ENCODE data around the gene DHRS13.
"Not testable (repeated sequence)": the region's sequence is repeated elsewhere in the genome, so short reads cannot be mapped to it uniquely, and the experiment has no call there.

DHRS13 gene

DNA sequence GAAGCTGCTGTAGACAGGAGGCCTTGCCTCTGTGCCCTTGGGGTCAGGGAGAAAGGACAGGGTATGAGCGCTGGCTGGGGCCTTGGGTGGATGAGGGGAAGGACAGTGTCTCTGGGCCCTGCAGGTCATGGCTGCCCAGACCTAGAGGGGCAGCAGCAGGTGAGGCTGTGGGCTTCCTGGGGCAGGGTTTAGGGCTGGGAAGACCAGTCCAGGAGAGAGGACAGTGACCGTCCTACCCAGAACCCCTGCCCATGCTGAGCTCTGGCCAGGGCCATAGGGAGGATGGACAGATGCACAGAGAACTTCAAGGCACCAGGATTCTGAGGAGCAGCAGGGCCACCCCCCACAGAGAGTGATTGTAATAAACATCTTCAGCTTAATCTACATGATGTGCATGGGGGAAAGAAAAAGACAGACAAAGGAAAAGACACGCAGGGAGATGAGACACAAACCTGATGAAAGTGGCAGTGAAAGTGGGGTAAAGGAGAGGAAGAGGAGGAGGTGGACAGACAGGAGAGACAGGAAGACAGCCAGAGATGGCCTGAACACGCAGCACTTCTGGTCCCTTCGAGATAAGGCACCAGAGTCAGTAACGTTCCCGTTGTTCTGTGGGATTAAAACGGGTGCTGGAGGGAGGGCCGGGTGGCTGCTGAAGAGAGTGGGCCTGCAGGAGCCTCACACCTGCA is 22.9 kb downstream of the DHRS13 start:
- DNase-seq: no peak

DNA sequence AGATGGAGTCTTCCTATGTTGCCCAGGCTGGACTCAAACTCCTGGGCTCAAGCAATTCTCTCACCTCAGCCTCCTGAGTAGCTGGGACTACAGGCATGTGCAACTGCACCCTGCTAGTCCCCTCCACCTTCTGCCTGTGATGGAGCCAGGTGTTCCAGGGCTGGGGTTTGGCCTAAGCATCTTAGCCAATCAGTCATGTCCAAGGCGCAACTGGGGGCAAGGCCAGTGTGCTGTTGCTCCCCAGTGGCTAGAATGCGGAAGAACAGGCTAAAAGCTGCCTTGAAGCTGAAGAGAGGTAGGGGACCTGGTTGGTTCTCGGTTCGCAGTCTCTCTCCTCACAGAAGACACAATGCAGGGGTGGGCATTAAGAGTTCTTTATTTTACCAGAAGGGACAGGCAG is 23.9 kb downstream of the DHRS13 start:
- DNase-seq: no peak

DNA sequence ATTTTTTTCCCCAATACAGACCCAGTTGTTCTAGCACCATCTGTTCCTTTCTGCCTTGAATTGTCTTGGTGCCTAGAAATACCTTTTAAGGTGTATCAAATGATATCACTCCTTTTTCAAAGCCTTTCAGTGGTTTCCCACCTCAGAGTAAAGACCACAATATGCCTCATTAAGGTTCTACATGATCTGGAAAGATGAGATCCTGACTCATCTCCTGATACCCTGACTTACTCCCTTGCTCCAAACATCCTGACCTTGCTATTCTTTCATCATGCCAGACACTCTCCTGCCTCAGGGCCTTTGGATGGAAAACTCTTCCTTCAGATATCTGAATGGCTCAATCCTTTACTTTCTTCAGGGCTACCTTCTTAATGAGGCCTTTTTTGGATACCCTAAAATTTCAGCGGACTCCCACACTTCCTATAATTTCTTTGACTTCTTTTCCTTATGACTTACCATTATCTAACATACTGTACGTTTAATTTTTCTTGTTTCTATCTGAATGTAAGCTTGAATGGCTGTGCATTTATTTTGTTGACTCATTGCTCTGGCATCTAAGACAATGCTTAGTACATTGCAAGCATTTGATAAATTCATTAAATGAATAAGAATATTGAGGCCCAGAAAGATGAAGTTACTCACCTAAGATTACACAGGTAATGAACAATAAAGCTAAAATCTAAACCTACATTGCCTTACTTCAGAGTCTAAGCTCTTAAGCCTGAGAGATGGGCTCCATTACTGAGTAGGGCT is 24.5 kb downstream of the DHRS13 start:
- DNase-seq: no peak

DNA sequence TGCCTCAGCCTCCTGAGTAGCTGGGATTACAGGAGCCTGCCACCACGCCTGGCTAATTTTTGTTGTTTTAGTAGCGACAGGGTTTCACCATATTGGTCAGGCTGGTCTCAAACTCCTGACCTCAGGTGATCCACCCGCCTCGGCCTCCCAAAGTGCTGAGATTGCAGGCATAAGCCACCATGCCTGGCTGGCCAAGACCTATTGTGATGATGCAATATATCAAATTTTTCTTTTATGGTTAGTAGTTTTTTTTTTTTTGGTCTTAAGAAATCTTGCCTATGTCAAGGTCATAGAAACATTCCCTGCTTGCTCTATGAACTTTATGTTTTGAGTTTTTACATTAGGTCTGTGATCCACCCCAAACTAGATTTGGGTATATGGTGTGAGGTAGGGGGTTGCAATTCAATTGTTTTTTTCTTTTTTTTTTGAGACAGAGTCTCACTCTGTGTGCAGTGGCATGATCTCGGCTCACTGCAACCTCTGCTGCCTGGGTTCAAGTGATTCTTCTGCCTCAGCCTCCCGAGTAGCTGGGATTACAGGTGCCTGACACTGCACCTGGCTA is 25.6 kb downstream of the DHRS13 start:
- DNase-seq: not testable (repeated sequence)

DNA sequence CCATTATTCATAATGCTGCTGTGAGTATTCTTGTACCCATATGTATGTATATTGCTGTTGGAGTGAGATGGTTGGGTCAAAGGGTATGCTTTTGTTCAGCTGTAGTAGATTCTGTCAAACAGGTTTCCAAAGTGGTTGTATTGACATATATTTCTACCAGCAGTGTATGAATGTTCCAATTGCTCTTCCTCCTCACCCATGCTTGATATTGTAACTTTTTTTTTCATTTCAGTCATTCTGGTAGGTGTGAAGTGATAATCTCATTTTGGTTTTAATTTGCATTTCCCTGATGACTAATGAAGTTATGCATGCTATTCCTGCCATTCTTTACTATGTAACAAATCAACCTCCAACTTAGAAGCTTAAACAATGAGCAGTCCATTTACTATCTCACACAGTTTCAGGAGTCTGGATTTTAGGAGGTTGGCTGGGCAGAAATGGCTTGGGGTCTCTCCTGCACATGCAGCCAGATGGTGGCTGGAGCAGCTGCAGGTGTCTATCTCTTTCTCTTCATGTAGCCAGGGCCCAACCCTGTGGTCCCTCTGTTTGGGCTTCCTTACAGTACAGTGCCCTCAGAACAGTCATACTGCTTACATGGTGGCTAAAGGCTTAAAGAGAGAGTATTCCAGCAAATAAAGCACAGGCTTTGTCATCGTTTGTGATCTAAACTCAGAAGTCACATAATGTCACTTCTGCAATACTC is 26.9 kb downstream of the DHRS13 start:
- no peak for DNase-seq

DNA sequence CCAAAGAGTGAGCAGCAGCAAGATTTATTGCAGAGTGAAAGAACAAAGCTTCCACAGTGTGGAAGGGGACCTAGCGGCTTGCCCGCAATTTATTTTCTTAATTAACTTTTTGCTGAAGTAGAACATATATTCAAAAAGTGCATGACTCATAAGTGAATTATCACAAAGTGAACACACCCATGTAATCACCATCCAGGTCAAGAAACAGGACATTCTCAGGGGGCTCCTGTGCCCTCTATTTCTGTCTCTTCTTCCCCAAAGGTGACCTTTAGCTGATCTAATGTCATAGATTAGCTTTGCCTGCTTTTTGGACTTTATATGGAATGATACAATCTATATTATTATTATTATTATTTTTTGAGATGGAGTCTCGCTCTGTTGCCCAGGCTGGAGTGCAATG is 28.1 kb downstream of the DHRS13 start:
- no peak for DNase-seq

DNA sequence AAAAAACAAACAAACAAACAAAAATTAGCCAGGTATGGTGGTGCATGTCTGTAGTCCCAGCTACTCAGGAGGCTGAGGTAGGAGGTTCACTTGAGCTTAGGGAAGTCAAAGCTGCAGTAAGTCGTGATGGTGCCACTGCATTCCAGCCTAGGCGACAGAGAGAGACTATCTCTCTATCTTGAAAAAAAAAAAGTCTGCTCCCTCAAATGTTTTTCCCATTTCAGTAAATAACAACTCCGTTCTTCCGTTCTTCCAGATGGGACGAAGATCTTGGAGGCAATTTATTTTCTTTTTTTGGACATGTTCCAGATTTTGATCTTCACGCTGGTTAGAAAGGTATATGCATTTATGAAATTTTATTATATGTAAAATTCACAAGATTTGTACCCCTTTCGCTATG is 29.0 kb downstream of the DHRS13 start:
- DNase-seq: no peak

DNA sequence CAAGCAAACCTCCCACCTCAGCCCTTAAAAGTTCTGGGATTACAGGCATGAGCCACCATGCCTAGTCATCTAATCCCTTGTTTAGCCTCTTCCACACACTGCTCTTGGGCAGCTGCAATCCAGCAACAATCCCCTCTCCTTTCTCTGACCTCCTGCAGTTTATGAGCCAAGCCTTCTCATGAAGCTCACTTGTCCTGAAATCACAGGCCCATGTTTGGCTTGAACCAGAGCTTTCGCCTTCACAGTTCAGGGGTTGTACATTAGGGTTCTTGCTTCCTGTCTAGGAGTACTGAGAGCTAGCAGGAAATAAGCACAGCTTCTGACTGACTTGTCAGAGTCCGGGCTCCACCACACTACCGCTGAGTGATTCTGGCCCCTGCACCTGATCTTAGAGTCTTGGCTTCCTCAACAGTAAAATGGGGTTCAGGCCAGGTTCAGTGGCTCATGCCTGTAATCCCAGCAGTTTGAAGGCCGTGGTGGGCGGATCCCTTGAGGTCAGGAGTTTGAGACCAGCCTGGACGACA is 31.8 kb downstream of the DHRS13 start:
- DNase-seq: no peak

DNA sequence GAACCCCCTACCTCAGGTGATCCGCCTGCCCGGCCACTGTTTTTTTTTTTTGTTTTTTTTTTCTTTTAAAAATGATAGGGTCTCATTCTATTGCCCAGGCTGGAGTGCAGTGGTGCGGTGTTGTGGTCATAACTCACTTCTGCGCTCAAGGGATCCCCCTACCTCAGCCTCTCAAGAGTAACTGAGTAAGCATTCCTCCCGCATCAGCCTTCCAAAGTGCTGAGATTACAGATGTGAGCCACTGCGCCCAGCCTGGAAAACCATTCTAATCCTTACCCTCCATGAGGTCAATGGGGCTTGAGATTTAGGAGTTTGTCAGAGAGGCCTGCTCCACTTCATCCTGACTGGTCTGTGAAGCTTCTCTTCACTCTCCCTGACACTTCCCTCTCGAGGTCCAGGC is 35.6 kb downstream of the DHRS13 start:
- no peak for DNase-seq

DNA sequence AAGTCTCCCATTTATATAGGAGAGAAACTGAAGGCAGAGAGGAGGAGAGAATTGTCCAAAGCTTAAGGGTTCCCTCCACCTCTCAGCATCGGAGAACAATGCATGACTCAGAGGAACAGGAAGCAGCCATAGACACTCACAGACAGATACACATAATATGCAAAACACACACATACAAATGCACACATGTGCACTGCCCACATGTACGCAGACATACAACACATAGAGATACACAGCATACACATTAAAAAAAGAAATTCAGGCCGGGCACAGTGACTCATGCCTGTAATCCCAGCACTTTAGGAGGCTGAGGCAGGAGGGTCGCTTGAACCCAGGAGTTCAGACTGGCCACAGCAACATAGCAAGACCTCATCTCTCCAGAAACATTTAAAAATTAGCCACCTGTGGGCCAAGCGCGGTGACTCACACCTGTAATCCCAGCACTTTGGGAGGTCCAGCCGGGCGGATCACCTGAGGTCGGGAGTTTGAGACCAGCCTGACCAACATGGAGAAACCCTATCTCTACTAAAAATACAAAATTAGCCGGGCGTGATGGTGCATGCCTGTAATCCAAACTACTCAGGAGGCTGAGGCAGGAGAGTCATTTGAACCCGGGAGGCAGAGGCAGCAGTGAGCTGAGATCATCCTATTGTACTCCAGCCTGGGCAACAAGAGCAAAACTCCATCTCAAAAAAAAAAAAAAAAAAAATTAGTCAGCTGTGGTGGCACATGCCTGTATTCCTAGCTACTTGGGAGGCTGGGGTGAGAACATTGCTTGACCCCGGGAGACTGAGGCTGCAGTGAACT is 36.7 kb downstream of the DHRS13 start:
- no peak for DNase-seq

DNA sequence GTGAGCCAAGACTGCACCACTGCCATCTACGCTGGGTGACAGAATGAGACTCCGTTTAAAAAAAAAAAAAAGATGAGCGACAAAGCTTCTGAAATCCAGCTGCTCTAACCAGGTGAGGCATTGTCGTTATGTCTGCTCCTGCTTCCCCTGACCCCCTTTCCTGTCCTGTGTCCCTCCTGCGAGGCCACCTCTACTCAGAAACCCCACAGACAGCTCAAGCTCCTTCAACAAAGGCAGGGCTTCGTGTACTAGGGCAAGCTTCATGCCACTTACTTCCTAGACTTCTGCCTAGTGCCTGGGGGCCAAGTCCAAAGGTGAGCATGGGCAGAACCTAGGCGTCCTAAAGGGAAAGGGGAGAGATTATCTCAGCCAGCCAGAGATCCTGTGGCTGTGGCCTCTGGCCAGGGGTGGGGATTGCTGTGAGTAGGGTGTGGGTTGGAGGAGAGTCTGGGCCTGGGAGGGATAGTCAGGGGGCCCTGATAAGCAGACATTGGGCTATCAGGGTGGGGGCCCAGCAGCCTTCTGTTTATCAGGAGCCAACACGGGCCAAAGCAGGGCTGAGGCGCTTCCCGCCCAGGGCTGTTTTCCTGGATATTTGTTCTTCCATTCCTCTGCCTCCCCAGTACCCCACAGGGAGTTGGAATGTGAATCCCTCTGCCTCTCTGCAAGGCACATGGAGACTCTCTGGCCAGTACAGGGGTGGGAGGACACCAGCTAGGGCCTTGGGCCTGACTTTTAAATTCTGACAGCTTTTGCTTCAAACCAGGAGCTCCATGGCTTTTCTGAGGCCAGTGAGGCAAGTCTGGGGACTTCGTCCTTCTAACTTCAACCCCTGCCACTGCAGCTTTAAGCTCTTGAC is 37.7 kb downstream of the DHRS13 start:
- no peak for DNase-seq

DNA sequence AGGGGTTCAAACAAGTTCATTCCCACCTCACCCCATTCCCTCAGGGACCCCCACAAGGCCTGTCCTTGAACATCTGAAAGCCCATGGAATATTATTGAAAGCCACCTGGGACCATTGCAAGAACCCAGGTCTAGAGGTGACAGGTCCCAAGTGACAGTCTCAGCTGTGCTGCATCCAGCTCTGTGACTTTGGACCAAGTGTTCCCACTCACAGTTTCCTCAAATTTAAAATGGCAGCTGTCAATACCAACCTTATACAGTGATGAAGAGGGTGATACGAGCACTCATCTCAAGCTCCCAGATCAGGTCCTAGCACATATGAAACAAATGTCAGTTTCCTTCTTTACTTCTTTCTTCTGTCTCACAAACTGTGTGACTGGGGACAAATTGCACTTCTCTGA is 38.9 kb downstream of the DHRS13 start:
- no peak for DNase-seq

DNA sequence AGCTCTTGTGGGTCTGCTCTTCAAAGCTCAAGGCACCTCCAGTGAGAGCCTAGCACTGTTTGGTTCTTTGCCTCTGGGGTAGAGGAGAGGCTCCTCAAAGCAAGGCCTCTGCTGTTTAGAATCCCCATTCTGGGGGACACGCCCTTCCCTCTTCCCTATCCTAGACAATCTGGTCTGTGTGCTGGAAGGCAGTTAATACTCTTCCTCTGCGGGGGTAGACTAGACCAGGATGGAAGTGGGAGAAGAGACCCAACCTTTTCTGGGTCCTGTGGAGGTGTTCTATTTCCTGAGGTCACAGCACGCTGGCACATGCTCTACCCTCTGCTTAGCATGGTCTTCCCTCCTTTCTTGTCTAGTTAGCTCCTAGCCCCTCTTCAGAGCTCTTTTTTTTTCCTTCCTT is 40.3 kb downstream of the DHRS13 start:
- no peak for DNase-seq

DNA sequence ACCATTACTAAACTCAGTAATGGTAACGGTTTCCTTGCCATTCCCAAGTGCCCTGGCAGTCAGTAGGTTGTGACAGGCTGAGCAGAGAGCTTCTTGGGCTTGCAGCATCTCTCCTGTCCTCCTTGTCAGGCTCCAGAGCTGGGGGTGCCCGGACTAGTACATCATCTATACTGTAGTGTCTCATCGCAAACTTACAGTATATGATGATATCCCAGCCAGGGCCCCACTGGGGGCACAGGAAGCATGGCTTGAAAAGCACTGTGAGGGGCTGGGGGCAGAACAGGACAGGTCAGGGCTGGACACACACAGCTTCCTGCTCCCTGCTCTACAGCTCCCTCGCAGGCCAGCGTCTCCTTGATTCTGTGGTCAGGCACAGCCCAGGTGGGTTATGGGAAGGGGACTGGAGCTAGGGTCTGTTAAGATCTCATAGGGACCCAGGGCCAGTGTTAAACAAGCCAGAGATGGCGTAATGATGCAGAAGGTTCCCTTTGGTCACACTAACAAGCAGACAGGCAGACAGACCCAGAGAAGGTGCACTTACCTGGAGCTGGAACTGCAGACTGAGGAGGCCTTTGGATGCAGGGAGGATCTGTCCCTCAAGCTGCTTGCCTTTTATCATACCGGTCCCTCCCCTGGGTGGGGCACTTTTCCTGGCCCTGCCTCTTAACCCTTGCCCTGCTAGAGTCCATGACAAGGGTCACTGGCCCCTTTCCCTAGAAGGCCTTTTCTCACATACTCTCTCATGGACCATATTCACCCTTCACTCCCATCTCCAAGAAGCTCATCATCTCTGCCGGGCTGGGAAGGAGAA is 41.3 kb downstream of the DHRS13 start:
- no peak for DNase-seq

DNA sequence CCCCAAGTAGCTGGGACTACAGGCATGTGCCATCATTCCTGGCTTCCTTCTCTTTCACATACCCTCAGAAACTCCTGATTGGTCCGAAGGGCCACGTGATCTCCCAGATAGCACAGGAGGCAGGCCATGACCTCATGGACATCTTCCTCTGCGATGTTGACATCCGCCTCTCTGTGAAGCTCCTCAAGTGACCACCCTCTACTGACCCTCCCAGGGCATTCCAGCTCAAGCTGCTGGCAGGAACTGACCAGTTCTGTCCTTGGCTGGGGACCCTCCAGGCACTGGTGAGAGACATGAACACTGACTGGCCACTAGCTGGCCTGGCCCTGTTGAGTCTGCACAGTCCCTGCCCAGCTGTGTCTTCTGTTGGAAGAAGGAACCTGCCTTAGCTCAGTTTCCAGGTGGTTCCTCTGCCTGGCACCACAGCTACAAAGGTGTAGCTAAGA is 42.5 kb downstream of the DHRS13 start:
- DNase-seq: no peak

DNA sequence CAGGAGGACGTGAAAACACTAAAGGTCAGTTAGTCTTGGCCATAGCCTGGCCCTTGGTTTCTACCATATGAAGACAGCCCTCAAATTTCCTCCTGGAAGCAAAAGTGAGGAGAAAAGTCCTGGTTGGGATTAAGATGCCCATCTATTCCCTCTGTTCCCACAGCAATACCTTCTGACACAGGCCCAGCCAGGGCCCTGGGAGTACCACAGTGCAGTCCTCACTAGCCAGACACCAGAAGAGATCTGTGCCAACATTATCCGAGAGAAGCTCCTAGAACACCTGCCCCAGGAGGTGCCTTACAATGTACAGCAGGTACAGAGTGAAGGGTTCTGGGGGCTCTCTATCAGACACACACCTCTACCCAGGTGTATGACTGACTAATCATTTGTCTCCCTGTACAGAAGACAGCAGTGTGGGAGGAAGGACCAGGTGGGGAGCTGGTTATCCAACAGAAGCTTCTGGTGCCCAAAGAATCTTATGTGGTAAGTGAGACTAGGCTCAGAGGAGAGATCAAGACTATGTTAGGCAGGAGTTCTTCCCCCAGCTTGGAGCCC is 44.0 kb downstream of the DHRS13 start:
- DNase-seq: no peak

DNA sequence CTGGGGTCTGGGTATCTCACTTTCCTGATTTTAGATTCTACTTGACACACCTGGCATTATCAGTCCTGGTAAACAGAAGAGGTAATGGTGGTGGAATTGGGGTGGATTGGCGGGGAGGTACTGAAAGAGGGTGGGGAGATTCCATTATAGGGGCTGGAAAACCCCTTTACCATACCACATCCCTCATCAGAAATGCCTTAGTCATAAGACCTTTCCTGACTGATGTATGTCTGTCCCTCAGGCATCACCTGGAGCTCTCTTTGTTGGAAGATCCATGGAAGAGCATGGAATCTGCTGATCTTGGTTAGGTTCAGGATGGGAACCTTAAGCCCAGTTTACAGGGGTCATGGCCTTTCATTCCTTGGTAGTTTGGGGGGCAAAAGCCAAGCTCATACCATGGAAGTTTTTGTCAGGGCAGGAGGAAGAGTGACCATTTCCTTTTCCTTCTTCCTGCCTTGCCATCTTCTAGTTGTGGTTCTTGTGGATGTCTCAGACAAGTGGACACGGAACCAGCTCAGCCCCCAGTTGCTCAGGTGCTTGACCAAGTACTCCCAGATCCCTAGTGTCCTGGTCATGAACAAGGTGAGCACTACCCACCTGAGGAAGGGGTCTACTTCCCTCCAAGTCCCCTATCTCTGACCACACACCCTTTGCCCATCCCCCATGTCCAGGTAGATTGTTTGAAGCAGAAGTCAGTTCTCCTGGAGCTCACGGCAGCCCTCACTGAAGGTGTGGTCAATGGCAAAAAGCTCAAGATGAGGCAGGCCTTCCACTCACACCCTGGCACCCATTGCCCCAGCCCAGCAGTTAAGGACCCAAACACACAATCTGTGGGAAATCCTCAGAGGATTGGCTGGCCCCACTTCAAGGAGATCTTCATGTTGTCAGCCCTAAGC is 44.7 kb downstream of the DHRS13 start:
- DNase-seq: no peak

DNA sequence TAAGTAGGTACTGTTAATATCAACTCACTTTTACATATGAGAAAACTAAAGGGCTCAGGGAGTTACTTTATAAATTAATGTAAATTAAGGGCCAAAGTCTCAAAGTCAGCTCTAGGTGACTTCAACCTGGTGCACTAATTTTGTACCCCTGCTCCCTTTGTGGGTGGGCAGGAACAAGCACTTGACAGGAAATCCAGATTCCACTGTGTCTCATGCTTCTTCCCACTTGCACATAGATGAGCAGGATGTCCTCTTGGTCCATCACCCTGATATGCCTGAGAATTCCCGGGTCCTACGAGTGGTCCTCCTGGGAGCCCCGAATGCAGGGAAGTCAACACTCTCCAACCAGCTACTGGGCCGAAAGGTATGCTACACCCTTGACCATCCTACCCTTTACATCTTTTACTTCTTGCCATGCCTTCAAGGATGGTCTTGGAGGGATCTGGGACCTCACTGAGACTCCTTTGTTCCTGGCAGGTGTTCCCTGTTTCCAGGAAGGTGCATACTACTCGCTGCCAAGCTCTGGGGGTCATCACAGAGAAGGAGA is 46.8 kb downstream of the DHRS13 start:
- no peak for DNase-seq

DNA sequence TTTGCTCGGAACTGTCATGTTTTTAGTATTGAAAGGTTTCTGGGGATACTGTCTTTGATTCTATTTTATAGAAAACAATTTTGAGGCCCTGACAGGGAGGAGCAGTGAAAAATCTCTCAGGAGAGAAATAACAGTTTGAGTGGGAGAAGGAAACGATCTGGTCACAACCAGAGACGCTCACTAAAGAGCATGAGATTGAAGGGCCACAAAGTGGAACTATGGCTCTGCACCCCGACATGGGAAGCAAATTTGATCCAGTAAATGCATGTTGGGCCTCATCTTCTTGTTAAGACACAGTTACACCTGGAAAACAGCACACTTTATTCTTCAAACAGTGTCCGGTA is 47.6 kb downstream of the DHRS13 start:
- no peak for DNase-seq

Measured in NCI-H1092 treated with DMSO at 0.1 percent for 48 hours (cell line).